NB4 (cell line): ENCODE results near the gene CTBP2.

Experiments used
- DNase-seq: peaks from one replicate; pipeline ENCODE4 v3.0.0; 2010; ENCODE audit warnings: low read depth
- H3K4me3 ChIP-seq: one replicate; pipeline ENCODE4 v1.5.1; 2011; ENCODE audit warnings: mild to moderate bottlenecking, low read depth, low read length, moderate library complexity
- MAX ChIP-seq: IDR thresholded peaks from 2 replicates; pipeline ENCODE4 v1.6.1; 2011; ENCODE audit warnings: low read depth, low read length
- MYC ChIP-seq: IDR thresholded peaks from 2 replicates; pipeline ENCODE4 v1.6.1; 2011; ENCODE audit warnings: low read depth, low read length
- POLR2A ChIP-seq: IDR thresholded peaks from 2 replicates; pipeline ENCODE4 v1.6.1; 2011; ENCODE audit warnings: mild to moderate bottlenecking; ENCODE audit not compliant: insufficient read length; ENCODE audit errors: extremely low read depth
- TF ChIP-seq, protein P1 (sequence below): IDR thresholded peaks from one replicate; pipeline ENCODE4 v1.5.1; 2012; ENCODE audit warnings: low read depth, low read length

Gene CTBP2

GRCh38 chr10:125022671-125023070 lies 137.7 kb downstream of the CTBP2 start:
- TF ChIP-seq MYC = no peak
- no peak for TF ChIP-seq POLR2A
- TF ChIP-seq, protein P1, sequence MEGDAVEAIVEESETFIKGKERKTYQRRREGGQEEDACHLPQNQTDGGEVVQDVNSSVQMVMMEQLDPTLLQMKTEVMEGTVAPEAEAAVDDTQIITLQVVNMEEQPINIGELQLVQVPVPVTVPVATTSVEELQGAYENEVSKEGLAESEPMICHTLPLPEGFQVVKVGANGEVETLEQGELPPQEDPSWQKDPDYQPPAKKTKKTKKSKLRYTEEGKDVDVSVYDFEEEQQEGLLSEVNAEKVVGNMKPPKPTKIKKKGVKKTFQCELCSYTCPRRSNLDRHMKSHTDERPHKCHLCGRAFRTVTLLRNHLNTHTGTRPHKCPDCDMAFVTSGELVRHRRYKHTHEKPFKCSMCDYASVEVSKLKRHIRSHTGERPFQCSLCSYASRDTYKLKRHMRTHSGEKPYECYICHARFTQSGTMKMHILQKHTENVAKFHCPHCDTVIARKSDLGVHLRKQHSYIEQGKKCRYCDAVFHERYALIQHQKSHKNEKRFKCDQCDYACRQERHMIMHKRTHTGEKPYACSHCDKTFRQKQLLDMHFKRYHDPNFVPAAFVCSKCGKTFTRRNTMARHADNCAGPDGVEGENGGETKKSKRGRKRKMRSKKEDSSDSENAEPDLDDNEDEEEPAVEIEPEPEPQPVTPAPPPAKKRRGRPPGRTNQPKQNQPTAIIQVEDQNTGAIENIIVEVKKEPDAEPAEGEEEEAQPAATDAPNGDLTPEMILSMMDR = no peak
- TF ChIP-seq MAX = no peak
- no peak overlapping the region for H3K4me3 ChIP-seq
- no peak for DNase-seq

GRCh38 chr10:125021686-125022344 lies 138.5 kb downstream of the CTBP2 start:
- DNase-seq = no peak
- H3K4me3 ChIP-seq = no peak overlapping the region
- TF ChIP-seq POLR2A (no peak), MYC (no peak), MAX (no peak)
- TF ChIP-seq, protein P1 = no peak

DNA sequence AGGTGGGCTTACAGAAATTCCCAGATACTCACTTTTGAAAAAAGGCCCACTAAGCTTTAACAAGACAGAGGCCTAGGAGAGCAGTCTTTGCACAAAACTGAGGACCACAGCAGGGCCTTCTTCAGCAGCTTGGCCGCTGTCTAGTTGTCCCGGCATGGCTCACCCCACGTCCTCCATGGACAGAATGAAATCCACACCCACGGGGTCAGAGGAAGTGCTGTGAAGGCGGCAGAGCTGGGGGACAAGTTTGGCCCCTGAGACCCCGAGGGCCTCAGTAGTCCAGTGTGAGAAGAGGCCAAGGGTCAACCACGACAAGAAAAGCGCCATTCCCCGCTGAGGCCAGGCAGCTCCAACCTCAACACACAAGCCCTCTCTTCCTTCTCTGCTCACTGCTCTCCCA lies 139.5 kb downstream of the CTBP2 start:
- TF ChIP-seq MYC (no peak), MAX (no peak), POLR2A (no peak)
- TF ChIP-seq, protein P1 = no peak
- H3K4me3 ChIP-seq = no peak overlapping the region
- no peak for DNase-seq

DNA sequence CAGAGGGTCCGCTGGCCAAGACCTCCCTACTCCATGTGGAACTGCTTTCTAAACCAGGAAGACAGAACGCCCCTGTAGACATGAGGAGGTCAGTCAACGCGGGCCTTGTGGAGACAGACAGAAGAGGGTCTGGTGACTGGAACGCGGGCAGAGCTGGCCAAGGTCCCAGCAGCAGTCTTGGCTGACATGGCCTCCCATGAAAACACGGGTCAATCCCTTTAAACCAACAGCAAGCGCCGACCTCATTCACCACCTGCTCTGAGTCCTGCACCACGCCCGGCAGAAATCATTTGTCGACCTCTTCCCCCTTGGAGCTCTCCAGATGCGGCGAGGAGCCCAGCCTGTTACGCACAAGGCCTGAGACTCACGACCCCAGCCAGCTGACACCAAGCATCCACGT lies 140.0 kb downstream of the CTBP2 start:
- TF ChIP-seq, protein P1 = no peak
- TF ChIP-seq POLR2A (no peak), MAX (no peak), MYC (no peak)
- DNase-seq = no peak
- H3K4me3 ChIP-seq = no peak overlapping the region

DNA sequence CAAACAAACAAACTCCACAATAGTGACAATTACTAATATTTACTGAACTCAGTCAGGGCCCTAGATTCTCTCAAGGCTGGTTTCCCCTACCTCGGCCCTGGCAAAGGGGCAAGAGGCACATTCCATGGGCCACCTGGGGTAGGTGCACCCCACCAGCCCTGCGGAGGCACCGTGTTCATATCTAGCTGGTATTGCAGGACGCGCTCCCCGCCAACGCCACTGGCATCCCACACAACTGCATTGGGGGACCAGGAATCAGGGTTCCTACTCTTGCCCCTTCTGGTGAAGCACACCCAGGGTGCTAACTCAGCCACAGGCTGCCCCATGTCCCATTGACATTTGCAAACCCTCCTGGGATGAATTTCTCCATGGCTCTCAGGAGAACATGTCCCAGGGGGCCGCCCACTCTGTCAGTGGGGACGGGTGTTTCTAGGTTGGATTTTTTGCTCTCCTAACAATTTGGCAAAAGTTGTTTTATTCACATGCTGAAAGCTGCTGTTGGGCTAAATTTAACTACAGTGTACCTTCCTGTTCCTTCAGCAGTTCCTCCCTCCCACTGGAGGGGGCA lies 141.7 kb downstream of the CTBP2 start:
- no peak overlapping the region for H3K4me3 ChIP-seq
- no peak for DNase-seq
- TF ChIP-seq MAX = no peak
- TF ChIP-seq, protein P1 = no peak
- no peak for TF ChIP-seq POLR2A
- no peak for TF ChIP-seq MYC
